GM18499 (cell line): ENCODE results near the gene PAIP2.
"Not testable (repeated sequence)": the region's sequence is repeated elsewhere in the genome, so short reads cannot be mapped to it uniquely, and the experiment has no call there.

Experiments
- ATAC-seq: cut with Tn5 transposase; IDR thresholded peaks from one replicate; pipeline ENCODE4 v1.9.1; 2021; ENCODE audit warnings: moderate number of reproducible peaks; ENCODE audit not compliant: insufficient read depth, unreplicated experiment

Gene PAIP2

DNA sequence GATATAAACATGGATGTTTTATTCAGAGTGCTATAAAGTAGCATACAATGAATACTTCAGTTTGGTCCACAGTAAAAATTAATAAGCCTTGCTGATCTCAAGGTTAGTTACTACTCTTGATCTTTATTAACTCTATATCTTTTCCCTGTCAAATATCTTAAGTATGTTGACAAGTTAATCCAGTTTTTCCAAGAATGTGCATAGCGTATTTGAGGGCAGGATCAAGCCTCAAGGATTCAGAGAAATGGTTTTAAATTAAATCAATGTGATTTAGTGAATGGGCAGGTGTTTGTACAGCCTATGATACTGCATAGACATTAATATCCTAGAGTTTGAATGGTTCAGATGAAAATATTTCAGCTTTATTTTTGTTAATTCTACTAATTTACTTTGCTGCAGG, 27.4 kb upstream of the PAIP2 start:
- no peak for ATAC-seq

DNA sequence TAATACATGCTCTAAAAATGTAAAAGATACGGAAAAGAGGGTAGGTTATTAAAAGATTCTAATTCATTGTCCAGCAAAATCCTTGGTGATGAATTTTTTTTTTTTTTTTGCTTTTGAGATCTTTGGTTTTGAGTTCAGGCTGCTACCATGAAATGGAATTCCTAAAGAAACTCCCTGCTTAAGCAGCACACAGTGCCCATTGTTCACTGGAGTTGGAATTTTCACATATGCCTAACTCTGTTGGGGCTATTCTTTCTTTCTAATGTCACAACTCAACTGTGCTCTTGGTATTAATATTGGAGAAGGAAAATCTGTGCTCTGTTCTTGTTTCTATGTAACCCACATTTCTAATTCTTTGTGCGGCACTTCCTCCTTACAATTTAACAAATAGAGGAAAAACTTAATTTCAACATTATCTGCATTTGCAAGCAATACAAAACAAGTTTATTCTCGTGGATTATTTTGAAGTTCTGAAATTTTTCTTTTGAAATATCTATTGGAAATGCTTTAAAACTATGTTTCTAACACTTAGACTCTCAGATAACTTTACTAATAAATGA, 26.5 kb upstream of the PAIP2 start:
- no peak for ATAC-seq

DNA sequence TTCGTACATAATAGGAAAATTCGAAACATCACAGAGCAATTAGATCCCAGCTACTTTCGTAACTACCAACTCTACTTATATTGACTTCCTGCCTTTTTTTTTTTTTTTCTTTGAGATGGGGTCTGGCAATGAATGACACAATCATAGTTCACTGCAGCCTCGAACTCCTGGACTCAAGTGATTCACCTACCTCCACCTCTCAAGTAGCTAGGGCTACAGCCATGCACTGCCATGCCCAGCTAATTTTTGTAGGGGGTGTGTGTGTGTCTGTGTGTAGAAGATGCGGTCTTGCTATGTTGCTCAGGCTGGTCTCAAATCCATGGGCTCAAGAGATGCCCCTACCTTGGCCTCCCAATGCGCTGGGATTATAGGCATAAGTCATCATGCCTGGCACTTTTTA, 5.8 kb upstream of the PAIP2 start:
- ATAC-seq, result no peak

GRCh38 chr5:139340051-139340450, 1.6 kb upstream of the PAIP2 start:
- no peak for ATAC-seq

- no peak for ATAC-seq
Observed at GRCh38 chr5:139341187-139341688, 416 bp upstream of the PAIP2 start.

DNA sequence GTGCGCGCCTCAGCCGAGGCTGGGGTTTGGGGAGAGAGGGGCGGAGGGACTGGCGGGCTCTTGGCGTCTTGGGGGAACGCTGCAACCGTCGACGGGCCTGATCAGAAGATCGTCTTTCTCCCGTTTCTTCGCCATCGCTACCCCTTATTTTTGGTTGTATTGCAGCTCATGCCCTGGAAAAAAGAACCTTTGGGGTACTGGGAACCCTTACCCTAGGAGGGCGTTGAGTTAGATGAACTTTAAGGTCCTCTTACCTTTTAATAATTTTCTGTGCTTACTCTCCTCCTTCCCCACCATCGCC, 719 bp downstream of the PAIP2 start:
- no peak for ATAC-seq

DNA sequence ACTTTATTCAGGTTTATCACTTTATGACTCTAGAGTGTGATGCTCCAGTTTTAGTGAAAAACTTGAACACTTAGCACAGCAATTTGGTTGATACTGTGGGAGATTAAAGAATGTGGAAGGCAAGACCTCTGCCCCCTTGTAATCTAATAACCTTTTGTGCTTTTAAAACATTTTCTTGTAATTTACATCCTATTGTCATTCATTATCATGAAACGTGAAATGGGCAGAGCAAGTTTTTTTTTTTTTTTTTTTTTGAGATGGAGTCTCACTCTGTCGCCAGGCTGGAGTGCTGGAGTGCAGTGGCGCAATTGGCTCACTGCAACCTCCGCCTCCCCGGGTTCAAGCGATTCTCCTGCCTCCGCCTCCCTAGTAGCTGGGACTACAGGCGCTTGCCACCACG, 1.8 kb downstream of the PAIP2 start:
- no peak for ATAC-seq

DNA sequence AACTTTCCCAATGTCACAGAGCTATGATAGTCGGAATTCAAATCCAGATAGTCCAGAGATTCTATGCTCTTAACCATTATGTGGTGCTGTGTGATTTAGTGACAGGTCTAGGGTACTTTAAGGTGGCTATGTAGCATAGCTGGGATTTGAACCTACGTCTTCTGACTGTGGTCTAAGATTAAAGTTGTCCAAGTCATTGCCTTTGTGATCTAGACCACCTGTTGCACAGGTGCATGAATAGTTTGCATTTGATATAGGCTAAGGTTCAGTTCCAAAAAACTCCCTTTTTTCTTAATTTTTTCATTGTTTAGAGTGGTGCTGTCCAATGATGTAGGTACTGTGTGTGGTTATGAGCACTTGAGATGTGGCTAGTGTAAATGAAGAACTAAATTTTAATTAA, 2.5 kb downstream of the PAIP2 start:
- no peak for ATAC-seq

GRCh38 chr5:139345442-139345841, 3.8 kb downstream of the PAIP2 start:
- not testable (repeated sequence) for ATAC-seq

GRCh38 chr5:139347863-139348262, 6.2 kb downstream of the PAIP2 start:
- ATAC-seq, result not testable (repeated sequence)

DNA sequence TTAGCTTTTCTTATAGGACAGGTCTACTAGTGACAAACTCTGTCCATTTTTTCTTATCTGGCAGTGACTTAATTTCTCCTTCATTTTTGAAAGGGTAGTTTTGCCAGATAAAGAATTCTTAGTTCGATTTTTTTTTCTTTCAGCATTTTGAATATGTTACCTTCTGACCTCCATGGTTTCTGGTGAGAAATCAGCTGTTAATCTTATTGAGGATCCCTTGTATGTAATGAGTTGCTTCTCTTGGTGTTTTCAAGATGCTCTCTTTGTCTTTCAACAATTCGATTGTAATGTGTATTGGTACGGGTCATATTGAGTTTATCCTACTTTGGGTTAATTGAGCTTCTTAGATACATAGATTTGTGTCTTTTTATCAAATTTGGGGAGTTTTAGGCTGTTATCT, 12.5 kb downstream of the PAIP2 start:
- no peak for ATAC-seq

DNA sequence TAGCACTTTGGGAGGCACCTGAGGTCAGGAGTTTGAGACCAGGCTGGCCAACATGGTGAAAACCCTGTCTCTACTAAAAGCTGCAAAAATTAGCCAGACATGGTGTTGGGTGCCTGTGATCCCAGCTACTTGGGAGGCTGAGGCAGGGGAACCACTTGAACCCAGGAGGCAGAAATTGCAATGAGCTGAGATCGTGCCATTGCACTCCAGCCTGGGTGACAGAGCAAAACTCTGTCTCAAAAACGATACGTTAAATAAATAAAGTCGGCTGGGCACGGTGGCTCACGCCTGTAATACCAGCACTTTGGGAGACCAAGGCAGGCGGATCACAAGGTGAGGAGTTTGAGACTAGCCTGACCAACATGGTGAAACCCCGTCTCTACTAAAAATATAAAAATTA, 14.2 kb downstream of the PAIP2 start:
- ATAC-seq, result not testable (repeated sequence)

DNA sequence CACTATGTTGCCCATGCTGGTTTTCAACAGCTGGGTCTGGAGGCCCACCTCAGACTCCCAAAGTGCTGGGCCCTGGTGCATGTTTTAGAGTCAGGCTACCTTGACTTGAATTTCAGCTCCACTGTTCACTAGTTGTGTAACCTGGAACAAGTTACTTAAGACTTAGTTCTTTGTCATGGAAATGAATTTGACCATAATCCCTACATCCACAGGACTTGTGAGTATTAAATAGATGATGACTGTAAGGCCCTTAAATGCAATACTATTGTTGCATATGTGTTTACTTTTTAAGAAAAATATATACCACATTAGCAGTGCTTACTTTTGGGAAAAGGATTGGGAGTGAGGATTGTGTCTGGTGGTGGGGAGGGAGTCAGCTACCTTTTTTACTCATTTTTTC, 16.4 kb downstream of the PAIP2 start:
- no peak for ATAC-seq

DNA sequence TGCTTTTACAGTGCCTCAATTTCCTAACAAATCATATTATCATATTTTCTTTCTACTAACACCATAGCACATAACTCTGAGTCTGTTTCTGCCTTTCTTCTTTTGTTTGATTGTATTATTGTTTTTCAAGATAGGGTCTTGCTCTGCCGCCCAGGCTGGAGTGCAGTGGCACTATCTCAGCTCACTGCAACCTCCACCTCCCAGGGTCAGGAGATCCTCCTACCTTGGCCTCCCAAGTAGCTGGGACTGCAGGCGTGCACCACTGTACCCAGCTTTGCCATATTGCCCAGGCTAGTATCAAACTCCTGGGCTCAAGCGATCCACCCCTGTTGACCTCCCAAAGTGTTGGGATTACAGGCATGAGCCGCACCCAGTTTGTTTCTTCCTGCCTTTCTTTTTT, 18.7 kb downstream of the PAIP2 start:
- no peak for ATAC-seq

DNA sequence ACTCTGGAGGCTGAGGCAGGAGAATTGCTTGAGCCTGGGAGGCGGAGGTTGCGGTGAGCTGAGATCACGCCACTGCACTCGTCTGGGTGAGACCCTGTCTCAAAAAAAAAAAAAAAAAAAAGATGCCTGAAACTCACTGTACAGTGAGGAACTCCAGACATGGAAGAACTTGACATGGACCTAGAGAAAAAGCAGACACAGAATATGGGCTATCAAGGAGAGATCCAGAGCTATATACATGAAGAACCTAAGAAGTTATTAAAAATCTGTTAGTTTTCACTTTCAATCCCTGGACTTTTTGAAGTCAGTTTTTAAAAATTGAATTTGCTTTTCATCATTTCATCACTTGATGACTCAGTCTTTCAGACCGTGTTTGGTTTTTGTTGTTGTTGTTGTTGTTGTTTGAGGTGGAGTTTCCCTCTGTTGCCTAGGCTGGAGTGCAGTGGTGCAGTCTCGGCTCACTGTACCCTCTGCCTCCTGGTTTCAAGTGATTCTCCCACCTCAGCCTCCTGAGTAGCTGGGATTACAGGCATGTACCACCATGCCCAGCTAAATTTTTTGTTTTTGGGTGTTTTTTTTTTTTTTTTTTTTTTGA, 20.3 kb downstream of the PAIP2 start:
- no peak for ATAC-seq

DNA sequence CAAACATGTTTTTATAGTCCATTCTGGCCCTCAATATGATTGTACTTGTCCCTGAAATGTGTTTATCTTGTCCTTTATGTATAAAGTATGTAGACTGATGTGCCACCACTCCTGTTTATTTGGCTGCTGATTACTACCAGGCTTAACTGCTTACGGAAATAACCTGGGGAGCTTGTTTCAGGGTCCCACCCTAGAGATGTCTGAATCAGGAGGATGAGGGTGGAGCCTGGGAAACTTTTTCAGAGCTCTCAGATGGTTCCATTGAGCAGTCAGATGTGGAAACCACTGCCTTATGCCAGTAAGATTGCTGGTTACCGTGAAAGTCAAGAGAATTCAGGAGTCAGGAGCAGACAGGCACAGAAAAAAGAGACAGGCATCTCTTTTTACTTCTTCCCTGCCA, 22.3 kb downstream of the PAIP2 start:
- ATAC-seq, result no peak

DNA sequence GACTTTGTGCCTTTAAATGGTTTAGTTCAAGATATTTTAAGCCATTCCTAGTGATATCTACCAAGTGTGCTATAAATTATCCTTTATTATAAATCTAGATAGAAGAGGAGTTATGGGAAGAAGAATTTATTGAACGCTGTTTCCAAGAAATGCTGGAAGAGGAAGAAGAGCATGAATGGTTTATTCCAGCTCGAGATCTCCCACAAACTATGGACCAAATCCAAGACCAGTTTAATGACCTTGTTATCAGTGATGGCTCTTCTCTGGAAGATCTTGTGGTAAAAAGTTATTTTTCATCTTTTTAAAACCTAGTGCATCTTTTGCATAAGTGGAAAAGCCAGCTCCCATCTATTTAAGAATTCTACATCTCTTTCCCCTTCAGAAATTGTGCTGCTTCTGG, 22.8 kb downstream of the PAIP2 start:
- ATAC-seq, result no peak

DNA sequence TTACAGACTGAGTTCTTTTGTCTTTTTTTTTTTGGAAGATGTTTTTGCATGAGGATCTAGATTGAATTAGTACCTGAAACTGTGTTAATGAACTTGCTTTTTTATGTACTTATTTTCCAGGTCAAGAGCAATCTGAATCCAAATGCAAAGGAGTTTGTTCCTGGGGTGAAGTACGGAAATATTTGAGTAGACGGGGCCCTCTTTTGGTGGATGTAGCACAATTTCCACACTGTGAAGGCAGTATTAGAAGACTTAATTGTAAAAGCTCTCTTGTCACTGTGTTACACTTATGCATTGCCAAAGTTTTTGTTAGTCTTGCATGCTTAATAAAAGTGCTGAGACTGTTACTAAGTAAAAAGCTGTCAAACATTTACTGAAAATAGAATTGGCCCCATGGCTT, 27.0 kb downstream of the PAIP2 start:
- no peak for ATAC-seq

GRCh38 chr5:139369181-139369580, 27.5 kb downstream of the PAIP2 start:
- no peak for ATAC-seq

DNA sequence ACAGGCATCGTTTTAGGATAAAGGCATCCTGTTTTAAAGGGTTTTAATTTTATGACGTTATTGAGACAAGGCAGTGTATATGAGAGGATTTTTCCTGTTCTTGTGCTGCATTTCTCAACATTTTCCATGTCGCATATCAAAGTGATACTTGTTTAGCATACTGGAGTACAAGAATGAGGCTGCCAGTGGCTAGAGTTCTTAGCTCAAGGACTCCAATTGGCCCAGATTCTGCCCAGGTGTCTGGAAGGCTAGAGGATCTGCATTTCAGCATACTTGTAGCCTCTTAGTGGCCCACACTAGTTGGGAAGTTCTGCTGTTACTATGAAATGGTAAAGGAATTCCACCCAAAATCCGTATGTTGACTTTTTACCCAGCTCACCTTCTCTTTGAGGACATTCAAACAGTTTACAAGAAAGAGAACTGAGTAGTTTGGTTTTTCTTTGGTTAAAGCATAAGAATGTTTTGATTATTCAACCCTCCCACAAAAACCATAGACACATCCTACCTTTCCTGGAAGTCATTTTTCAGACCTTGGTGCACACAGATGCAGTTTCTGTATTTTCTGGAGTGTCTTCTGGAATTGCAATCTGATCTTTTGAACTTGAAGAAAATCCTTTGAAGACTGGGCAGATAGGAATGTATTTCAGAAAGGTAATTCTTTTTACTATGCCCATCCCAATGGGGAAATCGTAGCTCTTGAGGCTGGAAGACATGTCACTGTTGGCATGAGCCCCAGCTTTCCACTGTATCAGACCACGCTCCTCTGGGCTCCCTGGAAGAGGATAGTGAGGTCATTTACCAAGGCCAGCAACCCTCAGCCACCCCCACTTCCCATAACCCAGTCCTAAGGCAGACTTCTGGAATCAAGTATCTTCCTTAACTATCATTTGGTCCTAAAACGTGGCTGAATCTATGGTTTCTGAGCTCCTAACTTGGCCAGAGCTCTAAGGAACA, 30.1 kb downstream of the PAIP2 start:
- no peak for ATAC-seq

DNA sequence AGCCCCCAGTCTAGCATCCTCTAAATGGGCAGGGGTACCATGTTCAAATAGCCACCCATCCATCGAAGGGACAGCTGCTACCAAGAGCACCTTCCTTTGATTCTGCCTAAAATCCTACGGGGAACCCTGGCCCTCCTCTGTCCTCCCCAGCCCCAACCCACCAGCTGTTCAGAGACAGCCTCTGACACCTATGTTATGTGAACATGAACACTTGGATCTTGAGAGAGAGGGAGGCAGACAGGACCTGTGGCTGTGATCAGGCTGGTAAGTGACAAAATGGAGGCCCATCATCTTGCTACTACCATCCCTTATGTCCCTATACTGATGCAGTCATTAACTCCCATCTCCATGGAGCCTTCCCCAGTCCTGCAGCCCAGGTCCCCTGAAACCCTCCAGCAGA, 33.3 kb downstream of the PAIP2 start:
- ATAC-seq, result no peak

DNA sequence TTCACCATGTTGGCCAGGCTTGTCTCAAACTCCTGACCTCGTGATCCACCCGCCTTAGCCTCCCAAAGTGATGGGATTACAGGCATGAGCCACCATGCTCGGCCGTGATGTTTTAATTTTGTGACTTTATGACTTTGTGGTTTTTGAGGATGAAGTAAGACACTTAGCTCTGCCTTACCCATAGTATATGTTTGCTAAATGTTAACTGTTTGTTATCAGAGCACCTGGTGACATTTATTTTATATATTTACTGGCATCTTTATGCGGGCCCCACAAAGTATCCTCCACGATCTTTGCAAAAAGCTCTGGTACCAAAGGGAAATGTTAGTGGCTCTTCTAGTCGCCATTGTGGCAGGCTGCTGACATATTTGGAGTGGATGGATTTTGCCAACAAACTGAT, 34.7 kb downstream of the PAIP2 start:
- ATAC-seq, result no peak
